T-helper 1 cell treated with Interleukin-12 subunit alpha and Interleukin-12 subunit beta and Interleukin-4 antibody, amounts not matched to agents 30 μg/mL and 1 μg/mL, for 36 hours (primary cell): ENCODE results near the gene MFAP2.

ENCODE experiments used
- H3K27ac Mint-ChIP-seq: one replicate; pipeline ENCODE4 v1.8.0; 2021; ENCODE audit warnings: mild to moderate bottlenecking, mixed read lengths
- H3K27me3 Mint-ChIP-seq: one replicate; pipeline ENCODE4 v1.8.0; 2021; ENCODE audit warnings: low read depth, mixed read lengths
- H3K36me3 Mint-ChIP-seq: one replicate; pipeline ENCODE4 v1.8.0; 2021; ENCODE audit warnings: low read depth, mixed read lengths
- H3K4me1 Mint-ChIP-seq: one replicate; pipeline ENCODE4 v1.8.0; 2021; ENCODE audit warnings: low read depth, mixed read lengths
- H3K4me3 Mint-ChIP-seq: one replicate; pipeline ENCODE4 v1.8.0; 2021; ENCODE audit warnings: mild to moderate bottlenecking, moderate library complexity, mixed read lengths
- H3K9me3 Mint-ChIP-seq: one replicate; pipeline ENCODE4 v1.8.0; 2021; ENCODE audit warnings: mixed read lengths

MFAP2 gene

GRCh38 chr1:17013491-17014320 lies 33.3 kb upstream of the MFAP2 start:
- Mint-ChIP-seq H3K36me3 (peaks cover under 1% of the 10 kb centered on the region), H3K9me3 (no peaks in the 10 kb centered on the region), H3K27ac (no peak overlapping the region), H3K4me1 (peaks cover 25% of the 10 kb centered on the region), H3K27me3 (no peaks in the 10 kb centered on the region), H3K4me3 (no peak overlapping the region)

DNA sequence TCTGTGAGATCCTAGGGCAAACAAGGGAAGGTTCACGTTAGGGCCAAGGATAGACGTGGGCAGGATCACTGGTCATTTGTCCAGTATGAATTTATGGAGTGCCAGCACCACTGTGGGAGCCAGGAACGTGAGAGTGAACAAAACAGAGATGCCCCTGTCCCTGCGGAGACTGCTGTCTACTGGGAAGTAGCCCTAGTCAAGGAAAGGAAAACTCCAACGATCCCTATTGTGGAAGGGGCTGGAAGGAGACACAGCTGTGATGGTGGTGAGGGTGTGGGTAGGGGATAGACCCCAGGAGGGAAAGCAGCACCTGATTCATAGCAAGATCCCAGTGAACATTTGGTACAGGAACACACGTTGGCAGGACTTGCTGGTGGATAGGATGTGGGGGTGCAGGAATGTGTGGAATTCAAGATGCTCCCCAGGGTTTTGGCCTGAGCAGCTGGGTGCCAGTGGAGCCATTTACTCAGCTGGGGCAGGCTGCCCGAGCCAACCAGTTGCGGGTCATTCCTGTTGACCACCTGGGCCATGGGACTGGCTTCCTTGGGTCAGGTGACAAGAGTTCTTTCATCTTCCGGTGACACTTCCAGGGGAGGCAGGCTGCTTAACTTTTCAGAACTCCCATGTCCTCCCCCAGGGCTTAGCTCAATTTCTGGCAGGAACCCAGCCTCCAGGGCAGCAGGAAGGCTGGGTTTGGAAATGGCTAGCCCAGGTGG lies 32.5 kb upstream of the MFAP2 start:
- H3K27me3 Mint-ChIP-seq: no peaks in the 10 kb centered on the region
- H3K36me3 Mint-ChIP-seq: no peaks in the 10 kb centered on the region
- no peak overlapping the region for H3K4me3 Mint-ChIP-seq
- H3K4me1 Mint-ChIP-seq: peaks cover 24% of the 10 kb centered on the region
- H3K27ac Mint-ChIP-seq: no peak overlapping the region
- H3K9me3 Mint-ChIP-seq: no peaks in the 10 kb centered on the region

DNA sequence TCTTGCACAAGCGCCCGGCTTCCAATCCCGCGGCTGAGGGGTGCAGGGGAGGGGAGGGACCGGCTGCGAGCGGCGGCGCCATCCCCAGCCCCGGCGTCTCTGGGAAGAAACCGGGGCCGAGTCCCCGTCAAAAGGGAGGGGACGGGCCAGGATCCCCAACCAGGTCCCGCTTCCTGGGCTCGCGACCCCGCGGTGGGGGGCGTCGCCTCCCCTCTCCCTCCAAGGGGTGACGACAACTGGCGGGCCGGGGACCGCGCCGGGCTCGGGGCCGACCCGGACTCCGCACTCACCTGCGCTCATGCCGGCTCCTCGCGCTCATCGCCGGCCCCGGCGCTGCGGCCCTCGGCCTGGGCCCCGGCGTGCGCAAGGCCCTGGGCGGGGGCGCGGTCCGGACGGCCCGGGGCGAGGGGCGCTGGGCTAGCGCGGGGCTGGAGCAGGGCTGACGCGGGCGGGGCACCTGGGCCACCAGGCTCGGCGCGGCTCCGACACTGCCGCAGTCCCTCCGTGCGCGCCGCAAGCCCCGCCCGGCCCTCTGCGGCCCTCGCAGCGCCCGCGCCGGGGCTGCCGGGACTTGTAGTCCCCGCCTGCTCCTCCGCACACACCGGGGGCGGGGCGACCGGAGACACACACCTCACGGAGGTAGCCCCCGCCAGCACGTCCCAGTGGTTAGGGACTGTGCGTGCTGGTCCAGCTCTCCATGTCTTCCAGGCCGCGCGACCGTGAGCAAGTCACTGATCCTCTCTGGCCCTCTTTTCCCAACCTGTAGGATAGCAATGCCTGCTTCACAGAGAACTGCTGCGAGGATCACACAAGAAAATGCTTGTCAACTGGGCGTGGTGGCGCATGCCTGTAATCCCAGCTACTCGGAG lies 31.3 kb upstream of the MFAP2 start, which contains the start of gene ATP13A2:
TSS of gene ATP13A2 (minus strand) at position 490 of the 869 bp plus-strand sequence. CDS start at position 300, 190 bp downstream.
- Mint-ChIP-seq H3K9me3 (no peaks in the 10 kb centered on the region), H3K36me3 (no peaks in the 10 kb centered on the region), H3K4me1 (peaks cover 24% of the 10 kb centered on the region), H3K27me3 (no peaks in the 10 kb centered on the region), H3K4me3 (peak within 1 kb of the TSS; percentile 84), H3K27ac (peak within 1 kb of the TSS; percentile 76)

GRCh38 chr1:17011092-17011438 lies 30.6 kb upstream of the MFAP2 start:
- no peaks in the 10 kb centered on the region for H3K27me3 Mint-ChIP-seq
- peak overlapping the region; percentile 76 for H3K27ac Mint-ChIP-seq
- peak overlapping the region; percentile 84 for H3K4me3 Mint-ChIP-seq
- H3K36me3 Mint-ChIP-seq: no peaks in the 10 kb centered on the region
- H3K4me1 Mint-ChIP-seq: peaks cover 24% of the 10 kb centered on the region
- no peaks in the 10 kb centered on the region for H3K9me3 Mint-ChIP-seq

- peaks cover 24% of the 10 kb centered on the region for H3K4me1 Mint-ChIP-seq
- H3K4me3 Mint-ChIP-seq: no peak overlapping the region
- no peaks in the 10 kb centered on the region for H3K9me3 Mint-ChIP-seq
- no peak overlapping the region for H3K27ac Mint-ChIP-seq
- no peaks in the 10 kb centered on the region for H3K36me3 Mint-ChIP-seq
- no peaks in the 10 kb centered on the region for H3K27me3 Mint-ChIP-seq
These were observed 29.3 kb upstream of the MFAP2 start for GRCh38 chr1:17009706-17010105.

DNA sequence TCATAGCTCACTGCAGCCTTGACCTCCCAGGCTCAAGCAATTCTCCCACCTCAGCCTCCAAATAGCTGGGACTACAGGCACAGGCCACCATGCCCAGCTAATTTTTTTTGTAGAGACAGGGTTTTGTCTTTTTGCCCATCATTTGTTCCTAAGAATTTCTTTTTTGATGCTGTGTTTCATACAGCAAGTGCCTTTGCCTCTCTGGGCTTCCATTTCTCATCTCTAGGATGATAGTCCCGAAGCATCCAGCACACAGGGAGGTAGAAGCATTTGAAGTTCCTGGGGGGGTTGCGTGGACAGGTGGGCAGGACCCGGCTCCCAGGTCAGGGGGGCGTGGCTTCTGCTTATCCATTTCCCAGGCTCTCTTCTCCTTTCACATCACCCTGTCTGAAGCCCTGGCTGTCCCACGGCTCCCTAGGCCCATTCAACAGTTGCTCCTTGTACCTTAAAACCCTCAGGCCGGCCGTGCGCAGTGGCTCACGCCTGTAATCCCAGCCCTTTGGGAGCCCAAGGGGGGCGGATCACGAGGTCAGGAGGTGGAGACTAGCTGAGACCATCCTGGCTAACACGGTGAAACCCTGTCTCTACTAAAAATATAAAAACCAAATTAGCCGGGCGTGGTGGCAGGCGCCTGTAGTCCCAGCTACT lies 27.9 kb upstream of the MFAP2 start:
- H3K4me1 Mint-ChIP-seq: peaks cover 22% of the 10 kb centered on the region
- no peaks in the 10 kb centered on the region for H3K9me3 Mint-ChIP-seq
- no peaks in the 10 kb centered on the region for H3K27me3 Mint-ChIP-seq
- peaks cover 5% of the 10 kb centered on the region for H3K36me3 Mint-ChIP-seq
- H3K4me3 Mint-ChIP-seq: no peak overlapping the region
- H3K27ac Mint-ChIP-seq: no peak overlapping the region

DNA sequence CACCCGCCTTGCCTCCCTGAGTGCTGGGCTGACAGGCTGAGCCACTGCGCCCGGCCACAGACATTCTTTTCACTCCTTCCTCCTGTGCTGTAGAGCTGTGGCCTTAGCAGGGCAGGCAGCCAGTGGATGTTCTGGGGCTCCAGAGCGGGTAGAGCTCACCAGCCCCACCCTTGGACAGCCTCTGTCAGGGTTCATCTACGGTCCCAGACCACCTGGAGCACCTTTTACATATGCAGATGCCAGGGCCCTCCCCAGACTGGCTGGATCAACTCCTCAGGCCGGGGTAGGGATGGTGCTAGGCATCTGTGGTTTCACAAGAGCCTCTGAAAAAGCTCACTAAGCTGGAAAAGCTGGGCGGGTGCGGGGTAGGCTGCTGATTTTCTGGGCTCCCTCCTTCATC lies 26.7 kb upstream of the MFAP2 start:
- Mint-ChIP-seq H3K9me3 (no peaks in the 10 kb centered on the region), H3K4me1 (peaks cover 16% of the 10 kb centered on the region), H3K36me3 (peaks cover 5% of the 10 kb centered on the region), H3K27ac (no peak overlapping the region), H3K4me3 (no peak overlapping the region), H3K27me3 (no peaks in the 10 kb centered on the region)

DNA sequence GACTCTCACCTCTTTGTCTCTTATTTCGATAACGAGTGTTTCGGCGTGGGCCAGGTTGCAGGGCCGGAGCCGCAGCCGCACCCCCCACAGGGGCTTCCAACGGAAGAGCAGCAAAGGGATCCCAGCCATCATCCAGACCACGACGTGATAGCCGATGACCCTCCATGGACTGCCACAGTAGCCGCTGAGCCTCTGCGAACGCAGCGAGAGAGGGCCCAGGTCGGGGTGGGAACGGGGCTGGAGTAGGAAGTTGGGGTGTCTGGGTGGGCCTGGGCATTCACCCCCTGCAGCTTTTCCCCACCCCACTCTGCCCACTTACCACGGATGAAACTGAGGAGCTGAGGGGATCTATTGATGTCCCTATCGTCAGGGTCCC lies 24.9 kb upstream of the MFAP2 start:
- no peaks in the 10 kb centered on the region for H3K27me3 Mint-ChIP-seq
- H3K4me1 Mint-ChIP-seq: peaks cover 6% of the 10 kb centered on the region
- peaks cover 5% of the 10 kb centered on the region for H3K36me3 Mint-ChIP-seq
- no peaks in the 10 kb centered on the region for H3K9me3 Mint-ChIP-seq
- H3K27ac Mint-ChIP-seq: no peak overlapping the region
- no peak overlapping the region for H3K4me3 Mint-ChIP-seq

DNA sequence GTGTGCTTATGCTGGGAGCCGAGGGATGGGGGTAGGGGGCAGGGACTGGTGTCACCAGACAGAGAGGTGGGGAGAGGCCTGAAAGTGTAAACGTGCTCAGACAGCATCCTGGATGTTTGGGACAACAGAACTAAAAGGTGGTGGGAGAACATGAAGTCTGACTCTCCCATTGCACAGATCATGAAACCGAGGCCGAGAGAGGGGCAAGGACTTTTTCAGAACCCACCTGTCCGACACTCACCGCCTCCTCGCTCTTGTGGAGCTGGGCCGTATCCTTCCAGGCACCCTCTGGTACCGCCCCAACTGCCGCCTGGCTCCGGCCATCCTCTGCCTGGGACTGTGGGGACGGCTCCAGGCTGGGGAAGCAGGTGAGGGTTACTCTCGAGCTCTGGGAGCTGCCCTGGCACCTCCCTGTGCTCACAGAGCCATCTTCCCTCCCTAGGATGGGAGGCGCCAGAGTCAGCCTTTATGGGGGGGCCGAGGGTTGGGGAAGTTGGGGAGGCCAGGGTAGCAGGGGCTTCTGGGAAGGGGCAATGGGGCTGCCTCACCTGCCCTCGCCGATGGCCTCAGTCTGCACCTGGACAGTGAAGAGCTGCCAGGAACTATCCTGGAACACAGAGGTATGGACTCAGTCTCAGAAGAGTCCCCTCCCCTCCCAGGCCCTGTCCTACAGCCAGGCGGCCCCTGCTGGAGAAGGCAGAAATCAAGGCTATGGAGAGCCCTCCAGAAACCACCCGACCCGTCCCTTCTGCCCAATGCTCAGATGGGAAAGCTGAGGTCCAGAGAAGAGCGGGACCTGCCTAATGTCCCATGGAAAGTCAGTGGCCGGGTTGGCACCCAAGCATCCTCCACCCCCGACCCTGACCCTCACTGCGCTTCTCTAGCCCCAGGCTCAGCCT lies 24.3 kb upstream of the MFAP2 start:
- Mint-ChIP-seq H3K27ac (no peak overlapping the region), H3K9me3 (no peaks in the 10 kb centered on the region), H3K36me3 (peaks cover 5% of the 10 kb centered on the region), H3K4me1 (peaks cover 2% of the 10 kb centered on the region), H3K27me3 (no peaks in the 10 kb centered on the region), H3K4me3 (no peak overlapping the region)

DNA sequence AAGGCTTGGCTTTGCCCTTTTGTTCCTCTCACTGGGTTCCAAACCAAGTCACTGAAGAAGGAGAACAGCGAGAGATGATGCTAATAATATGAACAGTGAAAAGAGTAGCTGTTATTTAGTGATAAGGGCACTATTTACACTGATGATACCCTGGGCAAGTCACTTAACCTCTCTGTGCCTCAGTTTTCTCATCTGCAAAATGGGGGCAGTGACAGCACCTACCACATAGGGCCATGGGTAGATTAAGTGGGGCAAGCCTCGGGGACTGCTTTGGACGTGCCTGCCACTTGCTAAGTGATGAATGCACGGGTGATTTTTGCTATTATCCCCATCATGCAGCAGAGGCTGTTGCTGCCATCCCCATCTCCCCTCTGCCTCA lies 22.1 kb upstream of the MFAP2 start:
- no peak overlapping the region for H3K27ac Mint-ChIP-seq
- no peaks in the 10 kb centered on the region for H3K4me1 Mint-ChIP-seq
- no peak overlapping the region for H3K4me3 Mint-ChIP-seq
- H3K27me3 Mint-ChIP-seq: no peaks in the 10 kb centered on the region
- H3K9me3 Mint-ChIP-seq: no peaks in the 10 kb centered on the region
- peaks cover 10% of the 10 kb centered on the region for H3K36me3 Mint-ChIP-seq

DNA sequence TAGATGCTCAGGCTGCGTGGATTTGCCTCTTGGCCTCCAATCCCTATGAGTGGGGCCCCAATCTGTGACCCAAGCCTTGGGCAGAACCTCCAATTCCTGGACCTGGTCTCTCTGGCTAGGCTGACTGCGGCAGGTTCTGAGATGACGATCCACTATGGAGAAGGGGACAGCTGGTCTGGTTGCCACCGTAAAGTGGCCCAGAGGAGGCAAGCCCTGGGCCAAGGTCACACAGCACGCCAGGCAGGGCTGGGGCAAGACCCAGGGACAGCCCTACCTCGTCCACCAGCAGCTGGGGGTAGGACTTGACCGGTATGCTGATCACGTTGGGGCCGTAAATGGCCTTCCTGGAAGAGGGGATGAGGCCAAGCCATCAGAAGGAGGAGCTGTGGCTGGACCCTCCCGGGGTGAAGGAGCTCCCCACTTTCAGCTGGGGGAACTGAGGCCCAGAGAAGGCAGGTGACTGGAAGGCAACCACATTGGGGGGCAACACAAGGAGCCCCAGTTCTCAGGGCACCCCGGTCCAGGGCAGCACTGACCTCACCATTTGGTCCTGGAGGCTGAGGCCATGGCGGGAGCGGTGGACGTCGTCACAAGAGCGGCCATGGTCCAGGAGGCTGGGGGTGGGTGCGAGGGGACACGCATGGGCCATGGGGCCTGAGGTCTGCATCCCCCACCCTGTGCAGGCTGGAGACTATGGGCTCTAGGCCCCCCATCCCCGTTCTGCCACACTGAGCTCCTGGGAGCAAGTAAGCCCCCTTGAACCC lies 21.5 kb upstream of the MFAP2 start:
- H3K27ac Mint-ChIP-seq: no peak overlapping the region
- no peaks in the 10 kb centered on the region for H3K9me3 Mint-ChIP-seq
- H3K27me3 Mint-ChIP-seq: no peaks in the 10 kb centered on the region
- H3K36me3 Mint-ChIP-seq: peaks cover 10% of the 10 kb centered on the region
- H3K4me3 Mint-ChIP-seq: no peak overlapping the region
- no peaks in the 10 kb centered on the region for H3K4me1 Mint-ChIP-seq

GRCh38 chr1:16999863-17000262 lies 19.4 kb upstream of the MFAP2 start:
- no peaks in the 10 kb centered on the region for H3K4me1 Mint-ChIP-seq
- peaks cover 12% of the 10 kb centered on the region for H3K36me3 Mint-ChIP-seq
- H3K27me3 Mint-ChIP-seq: no peaks in the 10 kb centered on the region
- no peaks in the 10 kb centered on the region for H3K9me3 Mint-ChIP-seq
- no peak overlapping the region for H3K27ac Mint-ChIP-seq
- no peak overlapping the region for H3K4me3 Mint-ChIP-seq

- H3K27me3 Mint-ChIP-seq: no peaks in the 10 kb centered on the region
- no peaks in the 10 kb centered on the region for H3K4me1 Mint-ChIP-seq
- H3K27ac Mint-ChIP-seq: no peak overlapping the region
- no peak overlapping the region for H3K4me3 Mint-ChIP-seq
- peaks cover 8% of the 10 kb centered on the region for H3K36me3 Mint-ChIP-seq
- H3K9me3 Mint-ChIP-seq: no peaks in the 10 kb centered on the region
These were observed 18.2 kb upstream of the MFAP2 start for GRCh38 chr1:16998589-16998988.
